ENCODE data around the gene TXNDC11. TPM values are rescaled to one million over a fixed set of nuclear protein-coding genes. Genes with fewer than 3 reads are reported as not detected.
A peak's percentile ranks its signal among the peaks of the same experiment; 100 is the strongest.

TXNDC11 gene
- total and polyA plus RNA-seq, 9 of the 15 experiments (the other 6 are each of a cell fraction or from before 2014, with no cell fraction given) = 0.66 to 32.6 (median 26.2) TPM

DNA sequence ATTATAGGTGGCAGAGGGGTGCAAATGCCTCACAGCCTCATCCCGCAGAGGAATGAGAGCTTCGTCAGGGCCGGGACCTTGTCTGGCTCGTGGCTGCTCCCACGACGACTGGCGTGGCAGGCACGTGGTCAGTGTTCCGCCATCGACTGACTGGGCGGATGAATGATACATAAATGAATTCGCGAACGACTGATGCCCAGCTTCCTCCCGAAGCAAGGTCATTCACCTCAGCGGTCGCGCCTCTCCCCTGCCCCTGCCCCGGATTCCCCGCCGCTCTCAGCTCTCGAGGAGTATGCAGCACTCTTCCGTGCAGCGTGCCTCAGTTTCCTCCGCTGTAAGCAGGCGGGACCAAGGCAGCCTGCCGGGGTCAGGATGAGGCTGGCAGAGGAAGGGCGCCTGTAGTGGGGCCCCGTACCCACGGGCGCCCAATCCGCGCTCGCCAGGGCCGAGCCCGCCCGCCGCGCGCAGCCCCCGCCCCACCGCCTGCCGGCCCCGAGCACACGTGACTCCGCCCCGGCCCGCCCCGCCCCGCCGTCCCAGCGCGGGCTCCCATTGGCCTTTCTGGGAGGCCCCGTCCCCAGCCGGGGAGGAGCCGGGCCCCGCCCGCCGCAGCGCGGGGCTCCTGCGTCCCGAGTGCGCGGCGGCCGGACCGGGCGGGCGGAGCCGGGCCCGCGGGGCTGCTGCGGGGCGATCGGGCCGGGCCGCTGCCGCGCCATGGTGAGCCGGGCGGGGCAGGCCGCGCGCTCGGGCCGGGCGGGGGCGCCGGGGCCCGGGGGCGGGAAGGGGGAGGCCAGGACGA, 74.6 kb downstream of the TXNDC11 start, which contains the start of gene SNN (continued):
- TF ChIP-seq BCL6 (CRISPR knock-in tag; IDR thresholded peaks at IDR 0.05) (no peak), MAX (CRISPR knock-in tag; IDR thresholded peaks at IDR 0.05) (peak; percentile 88), L3MBTL2 (IDR thresholded peaks at IDR 0.05) (peak; percentile 95), MEF2A (IDR thresholded peaks at IDR 0.05; ENCODE audit: control insufficient read depth, low read depth, low read length) (no peak), ZNF592 (IDR thresholded peaks at IDR 0.05) (no peak; the same call in 1 of the 2 replicates), NFIC (IDR thresholded peaks at IDR 0.05) (no peak), ARID2 (IDR thresholded peaks at IDR 0.05) (no peak), RUNX1 (IDR thresholded peaks at IDR 0.05; ENCODE audit: low read depth) (no peak), ZNF217 (CRISPR knock-in tag; IDR thresholded peaks at IDR 0.05) (no peak), PHF21A (IDR thresholded peaks at IDR 0.05; ENCODE audit: borderline replicate concordance, low read depth) (no peak), THRAP3 (IDR thresholded peaks at IDR 0.05; ENCODE audit: borderline replicate concordance) (no peak), RBM22 (IDR thresholded peaks at IDR 0.05; ENCODE audit: low read depth, low read length, poor library complexity, severe bottlenecking) (no peak), ZNF24 (IDR thresholded peaks at IDR 0.05) (peak; percentile 48; the same call in 1 of the 2 replicates), ZNF324 (CRISPR knock-in tag; IDR thresholded peaks at IDR 0.05) (no peak), NFXL1 (CRISPR knock-in tag; IDR thresholded peaks at IDR 0.05) (no peak), STAG1 (CRISPR knock-in tag; IDR thresholded peaks at IDR 0.05; ENCODE audit: borderline replicate concordance) (peak; percentile 9; the same call in 1 of the 2 replicates), MCM7 (IDR thresholded peaks at IDR 0.05) (no peak), ZFP36 (IDR thresholded peaks at IDR 0.05; ENCODE audit: low read depth, low read length, partially characterized antibody) (no peak), ZNF511 (CRISPR knock-in tag; IDR thresholded peaks at IDR 0.05) (peak; percentile 32; the same call in 1 of the 2 replicates), CAMTA2 (CRISPR knock-in tag; conservative IDR thresholded peaks at IDR 0.05) (no peak), TAF7 (tag; IDR thresholded peaks at IDR 0.05) (no peak), KLF13 (tag; IDR thresholded peaks at IDR 0.05; ENCODE audit: borderline replicate concordance, low read depth) (no peak), MAZ (CRISPR knock-in tag; conservative IDR thresholded peaks at IDR 0.05 in 1 of 2, IDR thresholded peaks at IDR 0.05 in 1 of 2) (peak; percentile 21 to 29; a peak in 1 of 4 replicates)
- TF ChIP-seq, protein P1, sequence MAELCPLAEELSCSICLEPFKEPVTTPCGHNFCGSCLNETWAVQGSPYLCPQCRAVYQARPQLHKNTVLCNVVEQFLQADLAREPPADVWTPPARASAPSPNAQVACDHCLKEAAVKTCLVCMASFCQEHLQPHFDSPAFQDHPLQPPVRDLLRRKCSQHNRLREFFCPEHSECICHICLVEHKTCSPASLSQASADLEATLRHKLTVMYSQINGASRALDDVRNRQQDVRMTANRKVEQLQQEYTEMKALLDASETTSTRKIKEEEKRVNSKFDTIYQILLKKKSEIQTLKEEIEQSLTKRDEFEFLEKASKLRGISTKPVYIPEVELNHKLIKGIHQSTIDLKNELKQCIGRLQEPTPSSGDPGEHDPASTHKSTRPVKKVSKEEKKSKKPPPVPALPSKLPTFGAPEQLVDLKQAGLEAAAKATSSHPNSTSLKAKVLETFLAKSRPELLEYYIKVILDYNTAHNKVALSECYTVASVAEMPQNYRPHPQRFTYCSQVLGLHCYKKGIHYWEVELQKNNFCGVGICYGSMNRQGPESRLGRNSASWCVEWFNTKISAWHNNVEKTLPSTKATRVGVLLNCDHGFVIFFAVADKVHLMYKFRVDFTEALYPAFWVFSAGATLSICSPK (IDR thresholded peaks at IDR 0.05; ENCODE audit: borderline replicate concordance) = no peak
